ENCODE data around the gene ZNF407. TPM values are rescaled to one million over a fixed set of nuclear protein-coding genes. Genes with fewer than 3 reads are reported as not detected.

ZNF407 gene
- total and polyA plus RNA-seq, 2 of the 13 experiments (the other 11 are each of a cell fraction or from before 2014, with no cell fraction given): 2.3 to 8.7 TPM

DNA sequence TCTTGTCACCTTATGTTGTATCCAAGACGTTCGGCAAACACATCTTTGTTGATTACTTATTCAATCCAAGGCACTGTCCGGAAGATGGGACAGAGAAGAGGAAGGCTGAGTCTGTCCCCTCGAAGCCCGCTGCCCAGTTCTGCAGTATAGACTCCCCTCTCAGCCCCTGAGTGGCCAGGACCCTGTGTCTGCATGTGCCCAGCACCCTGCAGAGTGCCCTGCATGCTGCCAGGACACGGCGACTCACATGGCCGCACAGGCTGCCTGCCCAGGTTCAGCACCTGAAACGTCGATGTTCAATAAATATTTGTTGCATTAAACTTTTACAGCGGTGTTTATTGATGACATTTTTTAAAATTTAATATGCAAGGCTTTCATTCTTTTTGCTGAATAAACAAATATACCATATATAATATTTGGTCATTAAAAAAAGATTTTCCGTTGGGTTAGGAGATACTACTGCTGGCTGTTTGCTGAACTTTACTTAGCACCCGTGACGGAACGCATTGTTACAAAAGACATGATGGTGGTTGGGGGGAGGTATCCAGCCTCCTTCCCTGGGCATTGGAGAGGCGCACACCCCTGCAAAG is 464.7 kb downstream of the ZNF407 start:
- POLR2A ChIA-PET: no interaction called here
- CTCF ChIA-PET (ENCODE audit: low intra/inter-chr PET ratio, low total read pairs): no interaction called here
- BruUV-seq (replicated peaks): no TSS peak
- H3K4me1 ChIP-seq (ENCODE audit: insufficient read depth, low read length): no peaks in the 10 kb centered on the region
- no peaks in the 10 kb centered on the region for H3K27me3 ChIP-seq (ENCODE audit: control insufficient read depth in 1 of 2, insufficient read depth in 2 of 2, low read length in 2 of 2)
- FAIRE-seq: no peak
- H3K9me3 ChIP-seq (ENCODE audit: low read length): no peaks in the 10 kb centered on the region
- H4K20me1 ChIP-seq (ENCODE audit: insufficient read depth, low read length): no peaks in the 10 kb centered on the region
- whole genome bisulfite sequencing (ENCODE audit: low lambda C conversion rate): 93% methylated on average over 16 of the region's 16 CpGs
- no peaks in the 10 kb centered on the region for H3K79me2 ChIP-seq (ENCODE audit: insufficient read depth, low read length)
- no peak for ATAC-seq
- H3K36me3 ChIP-seq (replicated peaks in 1 of 2; ENCODE audit: control insufficient read depth in 1 of 2, insufficient read depth in 2 of 2, low read length in 2 of 2): peaks cover 0 to 1% of the 10 kb centered on the region in 2 experiments; a peak in 1 of 5 replicates
- intact Hi-C loops (cut with micrococcal nuclease; ENCODE audit: unreplicated experiment) (no loop called here), in situ Hi-C loops (cut with HindIII; ENCODE audit: extremely low pct_ligation_motif_present, low pct_unique_long_range_greater_than_20kb) (no loop called here)
- H3K27ac ChIP-seq (ENCODE audit: extremely low read length, insufficient read depth, low read length): no peak overlapping the region
- no peak overlapping the region for H3K4me2 ChIP-seq (ENCODE audit: low read depth, low read length)
- no peak overlapping the region for H2AFZ ChIP-seq (ENCODE audit: low read length)
- H3K4me3 ChIP-seq (replicated peaks in 1 of 3; ENCODE audit: insufficient read depth in 1 of 3, low read depth in 2 of 3, low read length in 3 of 3): no peak overlapping the region
- no peak overlapping the region for H3K9ac ChIP-seq (ENCODE audit: insufficient read depth, low read depth, low read length)
- TF ChIP-seq MAFK (conservative IDR thresholded peaks at IDR 0.05 in 1 of 2, IDR thresholded peaks at IDR 0.05 in 1 of 2; ENCODE audit: low read length in 2 of 2): peak; percentile 30 to 72; a peak in 2 of 4 replicates
- no peak for TF ChIP-seq SP2 (CRISPR knock-in tag; IDR thresholded peaks at IDR 0.05)
- TF ChIP-seq MAFF (IDR thresholded peaks at IDR 0.05; ENCODE audit: low read depth, low read length): peak; percentile 74
- no peak for DNase-seq (ENCODE audit: low spot score)

DNA sequence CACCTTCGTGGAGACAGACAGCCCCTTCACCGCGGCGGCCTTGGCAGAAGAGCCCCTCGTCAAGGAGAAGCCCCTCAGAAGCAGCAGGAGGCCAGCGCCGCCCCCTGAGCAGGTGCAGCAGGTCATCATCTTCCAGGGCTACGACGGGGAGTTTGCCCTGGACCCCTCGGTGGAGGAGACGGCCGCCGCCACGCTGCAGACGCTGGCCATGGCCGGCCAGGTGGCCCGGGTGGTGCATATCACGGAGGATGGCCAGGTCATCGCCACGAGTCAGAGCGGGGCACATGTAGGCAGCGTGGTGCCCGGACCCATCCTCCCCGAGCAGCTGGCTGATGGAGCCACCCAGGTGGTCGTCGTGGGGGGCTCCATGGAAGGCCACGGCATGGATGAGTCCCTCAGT is 465.5 kb downstream of the ZNF407 start:
- Histone ChIP-seq H3K27me3 (ENCODE audit: control insufficient read depth in 1 of 2, insufficient read depth in 2 of 2, low read length in 2 of 2) (no peaks in the 10 kb centered on the region), H3K79me2 (ENCODE audit: insufficient read depth, low read length) (no peaks in the 10 kb centered on the region), H3K27ac (ENCODE audit: extremely low read length, insufficient read depth, low read length) (no peak overlapping the region), H3K9ac (ENCODE audit: insufficient read depth, low read depth, low read length) (no peak overlapping the region), H3K36me3 (replicated peaks in 1 of 2; ENCODE audit: control insufficient read depth in 1 of 2, insufficient read depth in 2 of 2, low read length in 2 of 2) (peaks cover 0 to 1% of the 10 kb centered on the region in 2 experiments; a peak in 1 of 5 replicates), H3K4me2 (ENCODE audit: low read depth, low read length) (no peak overlapping the region), H3K4me1 (ENCODE audit: insufficient read depth, low read length) (no peaks in the 10 kb centered on the region), H4K20me1 (ENCODE audit: insufficient read depth, low read length) (no peaks in the 10 kb centered on the region), H2AFZ (ENCODE audit: low read length) (no peak overlapping the region), H3K9me3 (ENCODE audit: low read length) (no peaks in the 10 kb centered on the region), H3K4me3 (replicated peaks in 1 of 3; ENCODE audit: insufficient read depth in 1 of 3, low read depth in 2 of 3, low read length in 3 of 3) (no peak overlapping the region)
- ChIA-PET POLR2A (no interaction called here), CTCF (ENCODE audit: low intra/inter-chr PET ratio, low total read pairs) (no interaction called here)
- DNase-seq (ENCODE audit: low spot score): no peak
- ATAC-seq: no peak
- in situ Hi-C loops (cut with HindIII; ENCODE audit: extremely low pct_ligation_motif_present, low pct_unique_long_range_greater_than_20kb): no loop called here
- intact Hi-C loops (cut with micrococcal nuclease; ENCODE audit: unreplicated experiment): no loop called here
- no TSS peak for BruUV-seq (replicated peaks)
- no peak for FAIRE-seq
- TF ChIP-seq SP4 (CRISPR knock-in tag; IDR thresholded peaks at IDR 0.05): no peak
- no peak for TF ChIP-seq FOXC1 (CRISPR knock-in tag; IDR thresholded peaks at IDR 0.05; ENCODE audit: borderline replicate concordance)
- TF ChIP-seq ESRRA (CRISPR knock-in tag; IDR thresholded peaks at IDR 0.05; ENCODE audit: low read depth): no peak
- no peak for TF ChIP-seq PRDM4 (CRISPR knock-in tag; IDR thresholded peaks at IDR 0.05; ENCODE audit: borderline replicate concordance)
- no peak for TF ChIP-seq TCF7L2 (IDR thresholded peaks at IDR 0.05; ENCODE audit: low read depth, low read length)
- WGBS (ENCODE audit: low lambda C conversion rate): 95% methylated on average over 17 of the region's 27 CpGs
